ENCODE data around the gene ANO7.
"Not testable (repeated sequence)": the region's sequence is repeated elsewhere in the genome, so short reads cannot be mapped to it uniquely, and the experiment has no call there.

The ANO7 gene

DNA sequence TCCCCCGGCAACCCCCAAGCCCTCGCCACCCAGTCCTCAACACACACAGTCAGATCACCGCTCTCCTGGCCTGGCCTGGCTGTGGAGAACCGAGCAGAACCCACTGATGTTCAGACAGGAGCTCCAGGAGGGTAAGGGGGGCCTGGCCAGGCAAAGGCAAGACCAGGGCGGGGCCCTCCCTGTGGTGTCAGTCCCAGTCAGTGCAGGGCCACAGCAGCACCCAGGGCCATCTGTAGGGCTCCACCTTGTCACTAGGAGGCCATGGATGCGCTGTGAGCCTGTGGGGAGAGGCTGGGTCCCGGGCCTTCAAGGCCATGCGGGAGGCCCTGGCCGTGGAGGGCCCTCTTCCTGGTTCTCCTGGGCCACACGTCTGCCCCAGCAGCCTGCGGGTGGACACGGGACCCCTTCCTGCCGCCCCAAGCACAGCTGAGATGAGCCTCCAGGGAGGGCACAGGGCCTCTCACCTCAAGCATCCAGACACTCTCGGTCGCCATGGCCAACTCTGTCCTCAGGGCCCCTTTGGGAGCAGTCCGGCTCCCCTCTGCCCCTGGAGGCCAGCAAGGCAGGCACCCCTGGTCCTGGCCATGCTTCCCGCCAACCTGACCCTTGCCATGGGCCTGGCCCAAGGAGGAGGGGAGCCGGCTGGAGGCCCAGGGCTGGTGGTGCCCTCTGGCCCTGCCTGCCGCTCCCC, 2.0 kb downstream of the ANO7 start:
- FAIRE-seq, result no peak
- no peak for DNase-seq (ENCODE audit: insufficient read length, low spot score)
- TF ChIP-seq, protein P1, sequence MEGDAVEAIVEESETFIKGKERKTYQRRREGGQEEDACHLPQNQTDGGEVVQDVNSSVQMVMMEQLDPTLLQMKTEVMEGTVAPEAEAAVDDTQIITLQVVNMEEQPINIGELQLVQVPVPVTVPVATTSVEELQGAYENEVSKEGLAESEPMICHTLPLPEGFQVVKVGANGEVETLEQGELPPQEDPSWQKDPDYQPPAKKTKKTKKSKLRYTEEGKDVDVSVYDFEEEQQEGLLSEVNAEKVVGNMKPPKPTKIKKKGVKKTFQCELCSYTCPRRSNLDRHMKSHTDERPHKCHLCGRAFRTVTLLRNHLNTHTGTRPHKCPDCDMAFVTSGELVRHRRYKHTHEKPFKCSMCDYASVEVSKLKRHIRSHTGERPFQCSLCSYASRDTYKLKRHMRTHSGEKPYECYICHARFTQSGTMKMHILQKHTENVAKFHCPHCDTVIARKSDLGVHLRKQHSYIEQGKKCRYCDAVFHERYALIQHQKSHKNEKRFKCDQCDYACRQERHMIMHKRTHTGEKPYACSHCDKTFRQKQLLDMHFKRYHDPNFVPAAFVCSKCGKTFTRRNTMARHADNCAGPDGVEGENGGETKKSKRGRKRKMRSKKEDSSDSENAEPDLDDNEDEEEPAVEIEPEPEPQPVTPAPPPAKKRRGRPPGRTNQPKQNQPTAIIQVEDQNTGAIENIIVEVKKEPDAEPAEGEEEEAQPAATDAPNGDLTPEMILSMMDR (IDR thresholded peaks at IDR 0.05; ENCODE audit: insufficient read depth, missing control alignments), result no peak

DNA sequence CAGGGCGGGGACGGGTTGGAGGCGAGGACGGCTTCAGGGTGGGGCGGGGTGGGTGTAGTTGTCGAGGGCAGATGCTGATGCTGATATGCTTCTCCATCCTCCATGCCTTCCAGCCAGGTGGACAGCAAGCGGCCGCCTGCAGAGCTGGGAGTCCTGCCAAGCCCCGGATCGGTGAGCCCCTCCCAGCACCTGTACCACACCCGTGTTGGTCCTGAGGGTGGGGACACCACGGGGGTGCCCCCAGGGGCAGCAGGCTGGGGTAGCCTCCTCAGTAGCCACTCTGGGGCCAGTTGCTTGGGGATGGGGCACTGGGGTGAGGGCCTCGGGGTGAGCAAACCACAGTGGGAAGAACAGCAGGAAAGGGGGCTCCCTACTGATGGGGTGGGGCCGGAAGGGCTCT, 2.6 kb downstream of the ANO7 start:
- no peak for FAIRE-seq
- TF ChIP-seq, protein P1 (IDR thresholded peaks at IDR 0.05; ENCODE audit: insufficient read depth, missing control alignments), result no peak
- no peak for DNase-seq (ENCODE audit: insufficient read length, low spot score)

DNA sequence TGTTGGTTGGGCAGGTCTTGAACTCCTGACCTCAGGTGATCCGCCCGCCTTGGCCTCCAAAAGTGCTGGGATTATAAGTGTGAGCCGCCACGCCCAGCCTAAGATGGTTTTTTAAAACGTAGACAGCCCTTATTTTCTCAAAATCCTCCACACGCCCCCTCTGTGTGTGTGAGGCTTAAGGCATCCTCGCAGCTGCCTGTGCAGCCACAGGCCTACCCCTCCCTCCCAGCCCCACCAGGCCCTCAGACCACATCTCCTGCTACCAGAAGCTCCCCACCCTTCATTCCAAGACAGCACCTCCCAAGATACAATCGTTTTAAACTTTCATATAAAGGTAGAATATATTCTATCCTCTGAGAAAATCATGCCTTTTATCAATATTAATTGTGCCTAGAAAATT, 4.8 kb downstream of the ANO7 start:
- TF ChIP-seq, protein P1 (IDR thresholded peaks at IDR 0.05; ENCODE audit: insufficient read depth, missing control alignments), result no peak
- DNase-seq (ENCODE audit: insufficient read length, low spot score) (no peak), FAIRE-seq (no peak)

DNA sequence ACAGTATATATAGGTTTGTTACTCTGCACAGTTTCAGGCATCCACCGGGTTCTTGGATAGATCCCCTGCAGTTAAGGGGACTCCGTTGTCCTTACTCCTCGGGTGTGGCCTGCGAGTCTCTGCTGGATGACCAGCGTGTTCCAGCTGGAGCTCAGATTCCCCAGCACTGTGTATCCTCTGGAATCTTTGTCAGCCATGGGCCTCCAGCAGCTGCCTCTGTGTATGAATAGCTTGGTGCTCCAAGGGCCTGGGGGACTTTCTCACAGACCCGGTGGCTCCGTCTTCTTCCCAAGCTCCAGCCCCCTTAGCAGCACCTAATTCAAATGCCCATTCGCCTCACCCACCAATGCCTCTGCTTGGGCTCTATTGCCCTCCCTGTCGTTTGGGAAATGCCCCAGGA, 6.3 kb downstream of the ANO7 start:
- DNase-seq (ENCODE audit: insufficient read length, low spot score) (no peak), FAIRE-seq (no peak)
- TF ChIP-seq, protein P1 (IDR thresholded peaks at IDR 0.05; ENCODE audit: insufficient read depth, missing control alignments), result no peak

DNA sequence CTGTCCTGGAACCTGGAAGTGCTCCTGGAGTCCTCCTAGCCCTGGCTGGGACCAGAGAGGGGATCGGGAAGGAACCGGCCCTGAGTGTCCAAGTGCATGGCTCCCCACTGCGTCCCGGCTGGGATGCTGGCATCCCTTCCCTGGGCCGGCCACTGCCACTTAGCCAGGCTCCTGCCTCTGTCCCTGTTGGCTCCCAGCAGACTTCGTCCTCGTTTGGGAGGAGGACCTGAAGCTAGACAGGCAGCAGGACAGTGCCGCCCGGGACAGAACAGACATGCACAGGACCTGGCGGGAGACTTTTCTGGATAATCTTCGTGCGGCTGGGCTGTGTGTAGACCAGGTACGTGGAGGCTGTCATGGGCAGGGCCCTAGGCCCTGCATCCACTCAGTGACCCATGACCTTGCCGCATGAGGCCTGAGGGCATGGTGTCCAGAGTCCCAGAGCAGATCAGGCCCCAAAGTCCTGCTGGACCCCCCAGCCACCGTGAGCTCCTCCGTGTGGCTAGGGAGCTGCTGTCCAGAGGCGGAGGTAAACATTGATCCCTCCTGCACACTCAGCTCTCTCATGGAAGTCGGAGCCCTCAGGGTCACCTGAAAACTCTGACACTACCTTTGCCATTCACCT, 7.1 kb downstream of the ANO7 start:
- TF ChIP-seq, protein P1 (IDR thresholded peaks at IDR 0.05; ENCODE audit: insufficient read depth, missing control alignments), result no peak
- DNase-seq (ENCODE audit: insufficient read length, low spot score) (no peak), FAIRE-seq (no peak)

DNA sequence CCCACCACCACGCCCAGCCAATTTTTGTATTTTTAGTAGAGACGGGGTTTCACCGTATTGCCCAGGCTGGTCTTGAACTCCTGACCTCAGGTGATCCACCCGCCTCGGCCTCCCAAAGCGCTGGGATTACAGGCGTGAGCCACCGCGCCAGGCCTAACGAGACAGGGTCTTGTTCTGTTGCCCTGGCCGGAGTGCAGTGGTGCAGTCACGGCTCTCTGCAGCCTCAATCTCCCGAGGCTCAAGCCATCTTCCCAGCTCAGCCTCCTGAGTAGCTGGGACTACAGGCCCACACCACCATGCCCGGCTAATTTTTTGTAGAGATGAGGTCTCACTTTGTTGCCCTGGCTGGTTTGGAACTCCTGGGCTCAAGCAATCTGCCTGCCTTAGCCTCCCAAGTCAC, 8.8 kb downstream of the ANO7 start:
- DNase-seq (ENCODE audit: insufficient read length, low spot score); FAIRE-seq: not testable (repeated sequence)

DNA sequence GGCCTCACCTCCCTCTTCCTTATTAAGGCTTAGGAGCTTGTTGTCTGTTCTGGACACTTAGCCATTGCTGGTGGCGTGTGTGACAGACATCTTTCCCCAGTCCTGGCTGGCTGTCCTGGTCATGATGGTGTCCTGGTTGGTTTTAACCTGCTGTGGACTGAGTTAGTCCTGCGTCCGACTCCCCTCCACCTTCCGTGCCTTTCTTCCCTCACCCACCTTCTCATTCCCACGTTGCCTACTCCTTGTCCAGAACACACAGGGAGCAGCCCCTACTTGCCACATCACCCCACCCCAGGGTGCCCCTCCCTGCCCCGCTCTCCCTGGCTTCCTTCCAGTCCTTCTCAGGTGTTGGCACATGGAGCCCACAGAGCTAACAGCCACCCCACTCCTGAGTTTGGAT, 9.5 kb downstream of the ANO7 start:
- TF ChIP-seq, protein P1 (IDR thresholded peaks at IDR 0.05; ENCODE audit: insufficient read depth, missing control alignments), result no peak
- no peak for DNase-seq (ENCODE audit: insufficient read length, low spot score)
- FAIRE-seq, result no peak

All from D721Med (cell line).